Superior temporal gyrus (tissue), 1 donor: ENCODE measurements around the gene MED12L.

Source experiments
- DNase-seq: peaks from one replicate; pipeline ENCODE4 v3.0.0-alpha.2; 2016; ENCODE audit errors: extremely low spot score

MED12L gene

GRCh38 chr3:151460228-151460627 is 374.8 kb downstream of the MED12L start:
- no peak for DNase-seq

- DNase-seq, result no peak
These were observed 375.4 kb downstream of the MED12L start, which contains the start of gene IGSF10 for GRCh38 chr3:151460774-151461450. Gene IGSF10 (minus strand): TSS chr3:151461061. CDS start chr3:151458709, 2,352 bp downstream.

- no peak for DNase-seq
These were observed 376.9 kb downstream of the MED12L start for GRCh38 chr3:151462278-151462780.

- no peak for DNase-seq
These were observed 377.5 kb downstream of the MED12L start for GRCh38 chr3:151462991-151463390.

GRCh38 chr3:151467069-151467468 is 381.6 kb downstream of the MED12L start:
- no peak for DNase-seq

- peak; percentile 80 for DNase-seq
These were observed 382.9 kb downstream of the MED12L start for GRCh38 chr3:151468284-151468917.

GRCh38 chr3:151476344-151477018 is 391.0 kb downstream of the MED12L start:
- no peak for DNase-seq

- DNase-seq, result no peak
These were observed 392.3 kb downstream of the MED12L start for GRCh38 chr3:151477591-151478334.

GRCh38 chr3:151478335-151478697 is 392.9 kb downstream of the MED12L start:
- no peak for DNase-seq

- no peak for DNase-seq
These were observed 394.0 kb downstream of the MED12L start for GRCh38 chr3:151479452-151479851.

GRCh38 chr3:151480492-151480891 is 395.0 kb downstream of the MED12L start:
- DNase-seq, result no peak

GRCh38 chr3:151483488-151483887 is 398.0 kb downstream of the MED12L start:
- no peak for DNase-seq

GRCh38 chr3:151483961-151484520 is 398.6 kb downstream of the MED12L start:
- no peak for DNase-seq
